ENCODE measurements around the gene VMP1.

VMP1 gene

GRCh38 chr17:59694344-59694743 is 13.1 kb upstream of the VMP1 start:
- no peak overlapping the region for H3K4me2 ChIP-seq (ENCODE audit: insufficient read depth, low read length)
- no peak for TF ChIP-seq EZH2 (IDR thresholded peaks at IDR 0.05; ENCODE audit: borderline replicate concordance, low read depth, low read length, severe bottlenecking)
- TF ChIP-seq, protein P1, sequence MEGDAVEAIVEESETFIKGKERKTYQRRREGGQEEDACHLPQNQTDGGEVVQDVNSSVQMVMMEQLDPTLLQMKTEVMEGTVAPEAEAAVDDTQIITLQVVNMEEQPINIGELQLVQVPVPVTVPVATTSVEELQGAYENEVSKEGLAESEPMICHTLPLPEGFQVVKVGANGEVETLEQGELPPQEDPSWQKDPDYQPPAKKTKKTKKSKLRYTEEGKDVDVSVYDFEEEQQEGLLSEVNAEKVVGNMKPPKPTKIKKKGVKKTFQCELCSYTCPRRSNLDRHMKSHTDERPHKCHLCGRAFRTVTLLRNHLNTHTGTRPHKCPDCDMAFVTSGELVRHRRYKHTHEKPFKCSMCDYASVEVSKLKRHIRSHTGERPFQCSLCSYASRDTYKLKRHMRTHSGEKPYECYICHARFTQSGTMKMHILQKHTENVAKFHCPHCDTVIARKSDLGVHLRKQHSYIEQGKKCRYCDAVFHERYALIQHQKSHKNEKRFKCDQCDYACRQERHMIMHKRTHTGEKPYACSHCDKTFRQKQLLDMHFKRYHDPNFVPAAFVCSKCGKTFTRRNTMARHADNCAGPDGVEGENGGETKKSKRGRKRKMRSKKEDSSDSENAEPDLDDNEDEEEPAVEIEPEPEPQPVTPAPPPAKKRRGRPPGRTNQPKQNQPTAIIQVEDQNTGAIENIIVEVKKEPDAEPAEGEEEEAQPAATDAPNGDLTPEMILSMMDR (IDR thresholded peaks at IDR 0.05; ENCODE audit: borderline replicate concordance, extremely low read depth, low read length, poor library complexity, severe bottlenecking) = no peak
- peaks cover 94% of the 10 kb centered on the region for H3K79me2 ChIP-seq (ENCODE audit: insufficient read depth, low read length)
- H3K36me3 ChIP-seq (ENCODE audit: insufficient read depth, low read length) = peaks cover 96% of the 10 kb centered on the region
- DNase-seq (no peak), ATAC-seq (ENCODE audit: insufficient read depth, low read depth) (no peak)
- H2AFZ ChIP-seq (ENCODE audit: low read depth, low read length) = no peak overlapping the region
- no peak overlapping the region for H3K9ac ChIP-seq (ENCODE audit: low read depth, low read length)
- H3K27me3 ChIP-seq (ENCODE audit: insufficient read depth, low read length, poor library complexity) = no peaks in the 10 kb centered on the region
- H3K4me3 ChIP-seq (ENCODE audit: low read depth in 1 of 2, low read length in 2 of 2) = no peak overlapping the region
- no peak overlapping the region for H3K27ac ChIP-seq (ENCODE audit: low read length)
- H4K20me1 ChIP-seq (ENCODE audit: insufficient read depth, low read length) = peaks cover 53% of the 10 kb centered on the region
- peaks cover 8% of the 10 kb centered on the region; the same call in 1 of the 2 replicates for H3K4me1 ChIP-seq (ENCODE audit: insufficient read depth, low read length)
- no peaks in the 10 kb centered on the region for H3K9me3 ChIP-seq (ENCODE audit: insufficient read depth, low read length, severe bottlenecking)

- H3K4me3 ChIP-seq (ENCODE audit: low read depth in 1 of 2, low read length in 2 of 2) = no peak overlapping the region
- H2AFZ ChIP-seq (ENCODE audit: low read depth, low read length) = no peak overlapping the region
- no peaks in the 10 kb centered on the region for H3K9me3 ChIP-seq (ENCODE audit: insufficient read depth, low read length, severe bottlenecking)
- H3K4me1 ChIP-seq (ENCODE audit: insufficient read depth, low read length) = peaks cover 11% of the 10 kb centered on the region; the same call in 1 of the 2 replicates
- peaks cover 95% of the 10 kb centered on the region for H3K79me2 ChIP-seq (ENCODE audit: insufficient read depth, low read length)
- DNase-seq = no peak
- H4K20me1 ChIP-seq (ENCODE audit: insufficient read depth, low read length) = peaks cover 71% of the 10 kb centered on the region
- no peak overlapping the region for H3K27ac ChIP-seq (ENCODE audit: low read length)
- no peak overlapping the region for H3K9ac ChIP-seq (ENCODE audit: low read depth, low read length)
- no peak overlapping the region for H3K4me2 ChIP-seq (ENCODE audit: insufficient read depth, low read length)
- H3K36me3 ChIP-seq (ENCODE audit: insufficient read depth, low read length) = peaks cover 88% of the 10 kb centered on the region
- TF ChIP-seq, protein P1 (IDR thresholded peaks at IDR 0.05; ENCODE audit: borderline replicate concordance, extremely low read depth, low read length, poor library complexity, severe bottlenecking) = no peak
- TF ChIP-seq EZH2 (IDR thresholded peaks at IDR 0.05; ENCODE audit: borderline replicate concordance, low read depth, low read length, severe bottlenecking) = no peak
- H3K27me3 ChIP-seq (ENCODE audit: insufficient read depth, low read length, poor library complexity) = no peaks in the 10 kb centered on the region
- ATAC-seq (ENCODE audit: insufficient read depth, low read depth) = no peak
These were observed 11.3 kb upstream of the VMP1 start for GRCh38 chr17:59695945-59696681.

DNA sequence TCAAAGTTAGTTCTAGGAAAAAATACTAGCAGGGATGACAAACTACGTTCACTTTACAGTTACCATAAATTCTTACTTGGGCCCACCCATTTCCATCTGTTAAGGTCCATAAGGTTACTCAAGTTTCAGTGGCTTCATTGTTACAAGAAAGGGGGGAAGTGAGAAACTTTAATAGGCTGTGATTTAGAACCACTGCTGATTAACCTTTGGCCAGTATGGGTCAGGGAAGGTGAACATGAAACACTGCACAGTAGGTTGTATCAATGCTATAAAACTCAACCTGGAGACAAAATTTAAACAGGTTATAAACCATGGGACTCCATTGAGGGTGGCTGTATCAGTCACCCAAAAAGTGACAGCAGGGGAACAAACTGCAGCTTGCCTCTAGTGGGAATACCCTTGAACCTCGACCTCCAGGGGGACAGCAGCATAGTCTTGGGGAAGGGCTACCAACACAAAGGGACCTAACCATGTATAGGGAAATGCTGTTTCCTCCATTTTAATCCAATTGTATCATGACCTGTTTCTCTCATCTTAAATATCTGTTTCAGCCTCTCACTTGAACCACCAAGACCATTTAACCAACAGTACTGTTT is 10.7 kb upstream of the VMP1 start:
- no peak overlapping the region for H3K27ac ChIP-seq (ENCODE audit: low read length)
- H2AFZ ChIP-seq (ENCODE audit: low read depth, low read length) = no peak overlapping the region
- H3K79me2 ChIP-seq (ENCODE audit: insufficient read depth, low read length) = peaks cover 98% of the 10 kb centered on the region
- peaks cover 11% of the 10 kb centered on the region; the same call in 1 of the 2 replicates for H3K4me1 ChIP-seq (ENCODE audit: insufficient read depth, low read length)
- peaks cover 76% of the 10 kb centered on the region for H4K20me1 ChIP-seq (ENCODE audit: insufficient read depth, low read length)
- ATAC-seq (ENCODE audit: insufficient read depth, low read depth) (no peak), DNase-seq (no peak)
- H3K4me2 ChIP-seq (ENCODE audit: insufficient read depth, low read length) = no peak overlapping the region
- H3K27me3 ChIP-seq (ENCODE audit: insufficient read depth, low read length, poor library complexity) = no peaks in the 10 kb centered on the region
- H3K9me3 ChIP-seq (ENCODE audit: insufficient read depth, low read length, severe bottlenecking) = no peaks in the 10 kb centered on the region
- H3K4me3 ChIP-seq (ENCODE audit: low read depth in 1 of 2, low read length in 2 of 2) = no peak overlapping the region
- H3K9ac ChIP-seq (ENCODE audit: low read depth, low read length) = no peak overlapping the region
- H3K36me3 ChIP-seq (ENCODE audit: insufficient read depth, low read length) = peaks cover 84% of the 10 kb centered on the region
- TF ChIP-seq, protein P1 (IDR thresholded peaks at IDR 0.05; ENCODE audit: borderline replicate concordance, extremely low read depth, low read length, poor library complexity, severe bottlenecking) = no peak
- TF ChIP-seq EZH2 (IDR thresholded peaks at IDR 0.05; ENCODE audit: borderline replicate concordance, low read depth, low read length, severe bottlenecking) = no peak
